Measurements from ENCODE around the gene TMC3.

- TF ChIP-seq POLR2AphosphoS5 (IDR thresholded peaks at IDR 0.05) (no peak), POLR2A (IDR thresholded peaks at IDR 0.05) (no peak)
These were observed 60.3 kb downstream of the TMC3 start for GRCh38 chr15:81313686-81314085.

Data from spleen (tissue), 3 donors.